Lower leg skin (tissue), 4 donors: ENCODE results near the gene ATP2A2. TPM values are rescaled to one million over a fixed set of nuclear protein-coding genes. Genes with fewer than 3 reads are reported as not detected.

Experiments
- DNase-seq, 2 donors: peaks; one replicate each; pipeline ENCODE4 v3.0.0-alpha.2; 2019; ENCODE audit warnings: low spot score in 2 of 2
- H3K4me3 ChIP-seq: fragments of 200-600 bp; sonication (generic); 2 replicates; pipeline ENCODE4 v1.5.1; 2017; ENCODE audit warnings: mild to moderate bottlenecking, low read depth; ENCODE audit not compliant: poor library complexity, severe bottlenecking
- POLR2A ChIP-seq, 2 donors: fragments of 450-650 bp; IDR thresholded peaks; one replicate each; pipeline ENCODE4 v1.6.1; 2016 to 2017; ENCODE audit warnings: antibody characterized with exemption in 2 of 2, mild to moderate bottlenecking in 1 of 2, moderate library complexity in 1 of 2
- WGBS, 2 donors: methylation state at CpG; one replicate each; pipeline ENCODE4 v1.1.5; 2018; 5-methylcytosine and 5-hydroxymethylcytosine counted together
- intact Hi-C: fragments of 100-400 bp; cut with DNase I; formaldehyde crosslinking; loops from one replicate; pipeline ENCODE4 v1.15.0; 2023; ENCODE audit warnings: low total_unique reads
- total RNA-seq, 4 donors: library from RNA; depleted of rRNA; stranded (reverse); fragments of >200 nt; gene quantifications; one replicate each; pipeline ENCODE4 v1.1.0, GENCODE V29; 2016
- TF ChIP-seq, protein P1 (sequence below), 3 donors: fragments of 450-650 bp; IDR thresholded peaks; one replicate each; pipeline ENCODE4 v1.5.1; 2016; ENCODE audit warnings: antibody characterized with exemption in 3 of 3, mild to moderate bottlenecking in 3 of 3, moderate library complexity in 2 of 3

The ATP2A2 gene
- total RNA-seq, 4 donors from 2014 or later, result 61.9 to 103 (median 86.1) TPM

GRCh38 chr12:110281549-110282299 is 677 bp downstream of the ATP2A2 start:
- 0% methylated on average over 31 to 55 of the region's 82 CpGs for WGBS, 2 donors
- no peak for TF ChIP-seq POLR2A (IDR thresholded peaks at IDR 0.05)
- TF ChIP-seq, protein P1, sequence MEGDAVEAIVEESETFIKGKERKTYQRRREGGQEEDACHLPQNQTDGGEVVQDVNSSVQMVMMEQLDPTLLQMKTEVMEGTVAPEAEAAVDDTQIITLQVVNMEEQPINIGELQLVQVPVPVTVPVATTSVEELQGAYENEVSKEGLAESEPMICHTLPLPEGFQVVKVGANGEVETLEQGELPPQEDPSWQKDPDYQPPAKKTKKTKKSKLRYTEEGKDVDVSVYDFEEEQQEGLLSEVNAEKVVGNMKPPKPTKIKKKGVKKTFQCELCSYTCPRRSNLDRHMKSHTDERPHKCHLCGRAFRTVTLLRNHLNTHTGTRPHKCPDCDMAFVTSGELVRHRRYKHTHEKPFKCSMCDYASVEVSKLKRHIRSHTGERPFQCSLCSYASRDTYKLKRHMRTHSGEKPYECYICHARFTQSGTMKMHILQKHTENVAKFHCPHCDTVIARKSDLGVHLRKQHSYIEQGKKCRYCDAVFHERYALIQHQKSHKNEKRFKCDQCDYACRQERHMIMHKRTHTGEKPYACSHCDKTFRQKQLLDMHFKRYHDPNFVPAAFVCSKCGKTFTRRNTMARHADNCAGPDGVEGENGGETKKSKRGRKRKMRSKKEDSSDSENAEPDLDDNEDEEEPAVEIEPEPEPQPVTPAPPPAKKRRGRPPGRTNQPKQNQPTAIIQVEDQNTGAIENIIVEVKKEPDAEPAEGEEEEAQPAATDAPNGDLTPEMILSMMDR (IDR thresholded peaks at IDR 0.05), result no peak
- peak; percentile 33 to 90 for DNase-seq
- intact Hi-C loops, result no loop called here
- H3K4me3 ChIP-seq, result peak overlapping the region; percentile 86

- no peak for DNase-seq
- intact Hi-C loops, result no loop called here
- TF ChIP-seq, protein P1 (IDR thresholded peaks at IDR 0.05), result no peak
- no peak for TF ChIP-seq POLR2A (IDR thresholded peaks at IDR 0.05)
- WGBS, 2 donors, result 0 to 1% methylated on average over 8 of the region's 8 CpGs
- H3K4me3 ChIP-seq, result peak overlapping the region; percentile 86
Measured at GRCh38 chr12:110282300-110282860, 1.3 kb downstream of the ATP2A2 start.

GRCh38 chr12:110282956-110283817 is 2.1 kb downstream of the ATP2A2 start:
- intact Hi-C loops, result no loop called here
- DNase-seq, result no peak
- WGBS, 2 donors, result 18 to 20% methylated on average over 7 of the region's 7 CpGs
- no peak for TF ChIP-seq POLR2A (IDR thresholded peaks at IDR 0.05)
- TF ChIP-seq, protein P1 (IDR thresholded peaks at IDR 0.05), result no peak
- no peak overlapping the region for H3K4me3 ChIP-seq

DNA sequence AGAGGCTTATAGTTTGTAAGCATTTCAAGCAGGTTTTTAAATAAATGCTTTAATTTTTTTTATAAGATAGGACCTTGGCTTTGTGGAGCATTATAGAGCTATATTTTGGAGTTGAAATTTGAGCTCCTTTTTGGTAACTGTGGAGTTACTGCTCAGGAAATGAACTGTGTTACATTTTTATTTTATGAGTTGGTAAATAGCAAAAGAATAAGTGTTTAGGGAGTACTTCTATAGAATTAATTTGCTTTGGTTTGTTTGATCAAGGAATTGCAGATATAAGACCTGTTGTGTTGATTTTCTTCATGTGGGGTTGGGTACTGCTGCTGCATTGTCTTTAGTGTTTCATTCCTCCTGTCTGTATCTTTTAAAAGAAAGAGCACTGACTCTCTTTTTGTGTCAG is 3.5 kb downstream of the ATP2A2 start:
- TF ChIP-seq, protein P1 (IDR thresholded peaks at IDR 0.05), result no peak
- TF ChIP-seq POLR2A (IDR thresholded peaks at IDR 0.05), result no peak
- intact Hi-C loops, result no loop called here
- H3K4me3 ChIP-seq, result no peak overlapping the region
- DNase-seq, result no peak

- intact Hi-C loops, result no loop called here
- no peak overlapping the region for H3K4me3 ChIP-seq
- no peak for TF ChIP-seq POLR2A (IDR thresholded peaks at IDR 0.05)
- TF ChIP-seq, protein P1 (IDR thresholded peaks at IDR 0.05), result no peak
- no peak for DNase-seq
- WGBS, 2 donors, result 66 to 70% methylated on average over 7 of the region's 7 CpGs
Measured at GRCh38 chr12:110286623-110287022, 5.6 kb downstream of the ATP2A2 start.
